Measurements from ENCODE around the gene CASQ2.
"Not testable (repeated sequence)": the region's sequence is repeated elsewhere in the genome, so short reads cannot be mapped to it uniquely, and the experiment has no call there.

CASQ2 gene

DNA sequence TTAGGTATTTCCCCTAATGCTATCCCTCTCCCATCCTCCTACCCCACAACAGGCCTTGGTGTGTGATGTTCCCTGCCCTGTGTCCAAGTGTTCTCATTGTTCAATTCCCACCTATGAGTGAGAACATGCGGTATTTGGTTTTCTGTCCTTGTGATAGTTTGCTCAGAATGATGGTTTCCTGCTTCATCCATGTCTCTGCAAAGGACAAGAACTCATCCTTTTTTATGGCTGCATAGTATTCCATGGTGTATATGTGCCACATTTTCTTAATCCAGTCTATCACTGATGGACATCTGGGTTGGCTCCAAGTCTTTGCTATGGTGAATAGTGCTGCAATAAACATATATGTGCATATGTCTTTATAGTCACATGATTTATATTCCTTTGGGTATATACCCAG lies 10.6 kb upstream of the CASQ2 start:
- DNase-seq = not testable (repeated sequence)

GRCh38 chr1:115771847-115772457 lies 3.4 kb upstream of the CASQ2 start:
- no peak for DNase-seq

- no peak for DNase-seq
These were observed 2.8 kb upstream of the CASQ2 start for GRCh38 chr1:115771094-115771846.

- no peak for DNase-seq
These were observed 1.1 kb downstream of the CASQ2 start for GRCh38 chr1:115767403-115767802.

GRCh38 chr1:115765091-115765490 lies 3.4 kb downstream of the CASQ2 start:
- DNase-seq = no peak

DNA sequence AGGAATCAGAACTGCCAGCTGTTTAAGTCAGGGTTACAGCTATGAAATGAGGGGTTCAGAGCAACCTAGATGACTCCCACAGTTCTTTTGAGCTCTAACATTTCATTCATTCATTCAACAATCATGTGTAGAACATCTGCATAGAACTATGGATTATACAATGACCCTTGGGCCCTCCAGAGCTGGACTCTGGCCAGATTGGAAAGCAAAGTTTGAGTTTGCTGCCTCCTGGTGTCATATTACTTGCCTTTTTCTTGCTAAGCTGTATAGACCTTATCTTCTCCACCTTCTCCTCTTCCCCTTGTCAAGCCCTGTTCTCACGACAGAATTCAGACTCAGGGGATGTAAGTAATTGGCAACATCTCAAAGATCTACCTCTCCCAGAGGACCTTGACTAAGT lies 4.0 kb downstream of the CASQ2 start:
- DNase-seq = no peak

- no peak for DNase-seq
These were observed 5.7 kb downstream of the CASQ2 start for GRCh38 chr1:115762779-115763178.

- DNase-seq = no peak
These were observed 6.8 kb downstream of the CASQ2 start for GRCh38 chr1:115761601-115762302.

DNA sequence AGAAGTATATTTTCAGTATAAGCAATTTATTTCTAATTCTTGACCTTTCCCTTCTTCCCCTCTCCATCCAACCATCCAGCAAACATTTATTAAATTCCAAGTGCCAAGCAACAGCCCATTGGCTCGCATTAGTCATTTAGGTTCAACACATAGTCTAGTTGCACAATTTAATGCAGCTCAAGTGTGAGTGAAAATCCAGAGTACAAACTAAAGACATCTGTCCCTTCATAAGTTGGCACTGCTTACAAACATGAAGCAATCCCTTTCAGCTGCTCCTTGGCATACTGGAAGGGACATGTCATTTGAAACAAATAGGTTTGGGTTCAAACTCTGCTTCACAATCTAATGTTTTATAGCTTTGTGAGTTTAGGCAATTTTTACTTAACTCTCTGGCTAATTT lies 10.7 kb downstream of the CASQ2 start:
- DNase-seq = no peak

- DNase-seq = no peak
These were observed 11.2 kb downstream of the CASQ2 start for GRCh38 chr1:115757326-115757725.

- no peak for DNase-seq
These were observed 12.8 kb downstream of the CASQ2 start for GRCh38 chr1:115755456-115756370.

DNA sequence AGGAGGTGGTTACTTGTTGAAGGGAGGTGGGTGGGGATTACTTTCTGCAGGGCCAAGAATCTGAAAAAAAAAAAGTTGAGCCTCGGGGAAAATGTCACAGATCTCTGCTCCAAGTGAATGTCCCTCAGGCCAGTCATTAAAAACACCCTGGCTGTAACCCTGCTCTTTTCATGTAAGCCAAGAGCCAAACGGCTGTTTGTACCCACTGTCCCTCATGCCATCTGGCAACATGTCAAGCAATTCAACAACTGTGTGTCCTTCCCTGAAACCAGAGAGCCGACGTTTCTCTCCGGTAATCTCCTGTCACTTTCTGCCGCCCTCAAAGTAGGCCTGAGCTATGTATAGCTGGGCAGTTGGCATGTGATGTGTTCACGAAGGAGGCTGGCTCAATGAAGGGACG lies 14.7 kb downstream of the CASQ2 start:
- no peak for DNase-seq

DNA sequence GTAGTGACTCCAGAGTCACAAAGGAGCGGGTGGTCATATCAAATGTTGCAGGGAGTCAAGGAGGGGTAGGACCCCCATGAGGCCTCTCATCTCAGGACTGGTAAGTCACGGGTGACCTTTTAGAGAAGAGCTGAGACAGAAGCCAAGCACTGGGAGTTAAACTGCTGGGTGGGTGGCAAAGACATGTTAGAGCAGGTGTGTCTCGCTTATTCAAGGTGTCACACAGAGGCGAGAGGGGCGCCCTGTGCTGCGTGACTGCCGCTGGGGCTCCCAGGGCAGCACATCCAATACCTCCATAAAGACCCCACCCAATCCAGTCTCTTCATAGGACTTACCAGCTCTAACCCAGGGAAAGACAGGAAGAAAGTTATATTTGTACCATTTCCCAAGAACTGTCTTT lies 15.2 kb downstream of the CASQ2 start:
- no peak for DNase-seq

DNA sequence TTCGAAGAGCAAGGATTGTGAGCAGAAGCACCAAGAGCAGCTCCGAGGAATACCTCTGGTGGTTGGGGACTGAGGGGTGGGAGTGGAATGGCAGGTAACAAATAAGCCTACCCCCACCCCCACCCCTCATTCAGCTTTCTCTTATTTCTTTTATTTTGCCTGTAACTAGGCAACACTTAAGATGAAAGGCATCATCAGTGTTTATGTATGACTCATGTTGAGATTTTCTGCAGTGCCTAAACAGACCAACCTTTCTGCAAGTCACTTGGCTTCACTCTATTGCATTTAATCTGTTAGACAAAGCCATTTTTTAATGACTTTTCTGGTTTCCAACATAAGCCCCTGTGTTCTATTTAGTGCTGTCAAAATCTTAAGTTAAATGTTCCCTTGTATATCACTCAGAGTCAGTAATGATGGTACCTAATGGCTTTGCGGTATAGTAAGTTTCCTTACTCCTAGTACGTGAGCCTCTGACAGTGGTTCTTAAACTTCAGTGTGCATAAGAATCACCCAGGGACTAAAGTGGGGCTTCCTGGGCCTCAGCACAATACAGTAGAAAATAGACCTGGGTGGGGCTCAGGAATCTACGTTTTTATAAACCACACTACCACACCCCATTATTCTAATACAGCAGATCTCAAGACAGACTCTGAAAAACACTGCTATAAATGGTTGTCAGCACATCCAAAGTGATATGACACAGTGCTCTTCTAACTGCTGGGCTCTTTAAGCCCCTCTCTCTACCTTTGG lies 19.9 kb downstream of the CASQ2 start:
- no peak for DNase-seq

- DNase-seq = no peak
These were observed 22.4 kb downstream of the CASQ2 start for GRCh38 chr1:115746021-115746690.

DNA sequence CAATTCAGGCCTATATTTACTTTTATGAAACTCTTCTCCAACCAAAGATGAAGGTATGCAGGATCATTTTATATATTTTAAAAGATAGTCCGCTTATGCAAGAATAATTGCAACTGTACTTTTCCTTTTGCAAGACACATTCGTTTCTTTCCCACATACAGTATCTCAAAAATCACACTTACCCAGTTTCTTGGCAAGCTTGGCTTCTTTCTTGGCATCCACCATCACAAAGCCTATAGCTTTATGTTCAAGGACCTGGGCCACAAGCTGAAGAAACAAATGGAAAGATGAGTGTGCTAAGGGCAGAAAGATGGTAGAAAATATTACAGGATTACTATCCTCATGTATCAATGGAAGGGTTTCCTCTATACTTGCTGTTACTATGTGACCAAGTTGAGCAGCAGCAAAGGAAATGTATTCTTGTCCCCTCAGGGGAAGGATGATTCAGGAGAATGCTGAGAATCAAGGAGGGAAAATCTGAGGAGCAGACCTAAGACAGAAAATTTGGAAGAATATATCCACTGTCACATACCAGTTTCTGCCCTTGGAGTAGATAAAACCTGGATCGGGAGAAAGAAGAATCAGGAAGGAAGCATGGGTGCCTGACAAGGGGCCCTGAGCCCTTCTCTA lies 23.8 kb downstream of the CASQ2 start:
- DNase-seq = no peak

GRCh38 chr1:115740811-115741210 lies 27.7 kb downstream of the CASQ2 start:
- no peak for DNase-seq

DNA sequence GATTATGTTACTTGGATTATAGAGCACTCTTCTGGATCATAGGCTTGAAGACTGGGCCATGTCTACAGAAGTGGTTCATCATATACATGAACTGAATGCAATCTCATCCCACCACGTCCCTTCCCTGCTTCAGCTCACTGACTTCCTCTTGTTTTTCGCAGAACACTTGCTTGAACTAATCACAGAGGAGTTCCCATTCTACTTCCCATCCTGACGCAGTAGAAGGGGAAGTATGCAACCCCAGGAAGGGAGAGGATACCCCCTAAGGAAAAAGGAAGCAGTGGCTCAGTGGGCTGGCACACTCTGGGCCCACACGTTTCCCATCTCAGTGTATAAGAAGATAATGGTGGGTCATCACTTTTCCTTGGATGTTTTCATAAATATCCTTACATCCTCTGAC lies 36.2 kb downstream of the CASQ2 start:
- no peak for DNase-seq

GRCh38 chr1:115729756-115730155 lies 38.8 kb downstream of the CASQ2 start:
- no peak for DNase-seq

- no peak for DNase-seq
These were observed 40.2 kb downstream of the CASQ2 start for GRCh38 chr1:115728341-115728740.

DNA sequence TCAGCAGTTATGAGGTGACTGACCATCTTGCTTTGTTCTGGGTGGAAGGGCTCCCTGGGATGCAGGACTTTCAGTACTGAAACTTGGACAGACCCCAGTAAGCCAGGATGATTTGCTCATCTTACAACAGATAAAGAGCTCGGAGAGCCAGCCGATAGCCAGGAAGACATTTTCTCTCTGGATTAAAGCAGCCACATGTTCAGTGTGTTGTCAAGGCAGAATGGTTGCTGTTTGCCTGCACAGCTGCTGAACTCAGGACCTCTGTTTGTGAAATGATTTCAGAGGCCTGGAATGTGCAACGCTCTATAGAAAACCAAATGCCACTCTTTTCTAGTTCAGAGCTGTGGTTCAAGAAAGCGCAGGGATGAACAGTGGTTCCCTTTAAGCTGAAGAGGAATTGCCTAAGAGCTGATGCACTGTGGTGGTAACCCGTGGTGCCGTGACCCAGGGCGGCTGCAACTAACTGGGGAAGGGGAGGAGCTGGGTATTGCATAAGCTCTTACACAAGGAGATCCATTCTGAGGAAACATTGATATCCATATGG lies 40.7 kb downstream of the CASQ2 start:
- no peak for DNase-seq

Data from activated CD8-positive, alpha-beta memory T cell treated with anti-CD3 and anti-CD28 coated beads, Interleukin-2, amount 50 U/mL, for 48 hours (primary cell).